ENCODE measurements around the gene GGT7. TPM values are rescaled to one million over a fixed set of nuclear protein-coding genes. Genes with fewer than 3 reads are reported as not detected.

GGT7 gene
- total RNA-seq, 1 donor from 2014 or later, result 17.3 TPM

DNA sequence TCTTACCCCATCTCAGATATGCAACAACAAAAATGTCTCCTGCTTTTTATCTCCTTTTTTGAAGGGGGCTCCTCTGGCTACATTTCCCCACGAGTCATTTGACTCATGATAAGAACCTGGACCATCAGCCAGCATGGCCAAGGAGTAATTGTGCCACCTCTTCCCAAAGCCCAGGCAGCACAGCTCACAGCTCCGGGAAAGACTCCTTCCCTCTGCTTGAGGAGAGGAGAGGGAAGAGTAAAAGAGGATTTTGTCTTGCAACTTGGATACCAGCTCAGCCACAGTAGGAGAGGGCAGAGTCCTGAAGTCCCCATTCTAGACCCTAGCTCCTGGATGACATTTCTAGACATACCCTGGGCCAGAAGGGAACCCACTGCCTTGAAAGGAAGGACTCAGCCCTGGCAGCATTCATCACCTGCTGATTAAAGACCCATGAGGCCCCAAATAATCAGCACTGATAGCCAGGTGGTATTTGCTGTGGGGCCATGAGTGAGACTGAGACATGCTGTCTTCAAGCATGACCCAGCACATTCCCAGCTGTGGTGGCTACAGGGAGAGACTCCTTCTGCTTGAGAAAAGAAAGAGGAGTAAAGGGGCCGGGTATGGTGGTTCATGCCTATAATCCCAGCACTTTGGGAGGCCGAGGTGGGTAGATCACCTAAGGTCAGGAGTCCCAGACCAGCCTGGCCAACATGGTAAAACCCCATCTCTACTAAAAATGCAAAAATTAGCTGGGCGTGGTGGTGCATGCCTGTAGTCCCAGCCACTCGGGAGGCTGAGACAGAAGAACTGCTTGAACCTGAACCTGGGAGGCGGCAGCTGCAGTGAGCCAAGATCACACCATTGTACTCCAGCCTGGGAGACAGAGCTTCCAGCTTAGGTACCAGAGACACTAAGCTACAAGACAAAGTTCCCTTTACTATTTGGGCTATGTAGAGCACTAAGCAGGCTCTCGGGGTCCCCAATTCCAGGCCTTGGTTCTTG, 75.4 kb downstream of the GGT7 start:
- no peak overlapping the region for H3K9ac ChIP-seq (ENCODE audit: low read length)
- Mint-ChIP-seq H3K9me3 (ENCODE audit: unreplicated experiment) (peaks cover 2% of the 10 kb centered on the region), H3K4me3 (ENCODE audit: unreplicated experiment) (no peak overlapping the region), H3K27me3 (ENCODE audit: low read depth, unreplicated experiment) (no peaks in the 10 kb centered on the region), H3K27ac (ENCODE audit: unreplicated experiment) (no peak overlapping the region), H3K4me1 (ENCODE audit: low read depth, unreplicated experiment) (peaks cover 20% of the 10 kb centered on the region), H3K36me3 (ENCODE audit: low read depth, unreplicated experiment) (peaks cover 10% of the 10 kb centered on the region)
- no peak overlapping the region for H3K4me3 ChIP-seq (ENCODE audit: insufficient read depth, low read depth, low read length)
- H3K27ac ChIP-seq (ENCODE audit: low read depth, low read length), result no peak overlapping the region
- H3K9me3 ChIP-seq (ENCODE audit: insufficient read depth, low read depth, low read length), result no peaks in the 10 kb centered on the region
- TF ChIP-seq, protein P1, sequence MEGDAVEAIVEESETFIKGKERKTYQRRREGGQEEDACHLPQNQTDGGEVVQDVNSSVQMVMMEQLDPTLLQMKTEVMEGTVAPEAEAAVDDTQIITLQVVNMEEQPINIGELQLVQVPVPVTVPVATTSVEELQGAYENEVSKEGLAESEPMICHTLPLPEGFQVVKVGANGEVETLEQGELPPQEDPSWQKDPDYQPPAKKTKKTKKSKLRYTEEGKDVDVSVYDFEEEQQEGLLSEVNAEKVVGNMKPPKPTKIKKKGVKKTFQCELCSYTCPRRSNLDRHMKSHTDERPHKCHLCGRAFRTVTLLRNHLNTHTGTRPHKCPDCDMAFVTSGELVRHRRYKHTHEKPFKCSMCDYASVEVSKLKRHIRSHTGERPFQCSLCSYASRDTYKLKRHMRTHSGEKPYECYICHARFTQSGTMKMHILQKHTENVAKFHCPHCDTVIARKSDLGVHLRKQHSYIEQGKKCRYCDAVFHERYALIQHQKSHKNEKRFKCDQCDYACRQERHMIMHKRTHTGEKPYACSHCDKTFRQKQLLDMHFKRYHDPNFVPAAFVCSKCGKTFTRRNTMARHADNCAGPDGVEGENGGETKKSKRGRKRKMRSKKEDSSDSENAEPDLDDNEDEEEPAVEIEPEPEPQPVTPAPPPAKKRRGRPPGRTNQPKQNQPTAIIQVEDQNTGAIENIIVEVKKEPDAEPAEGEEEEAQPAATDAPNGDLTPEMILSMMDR (IDR thresholded peaks at IDR 0.05; ENCODE audit: insufficient read depth, low read depth, low read length), result no peak
- no peak for TF ChIP-seq EZH2 (IDR thresholded peaks at IDR 0.05; ENCODE audit: insufficient read depth, low read length)
- H3K4me1 ChIP-seq (ENCODE audit: insufficient read depth, low read length), result no peaks in the 10 kb centered on the region
- no peaks in the 10 kb centered on the region for H3K27me3 ChIP-seq (ENCODE audit: insufficient read depth, low read length)
- DNase-seq (ENCODE audit: low read depth), result no peak
- no peak overlapping the region for H2AFZ ChIP-seq (ENCODE audit: low read depth, low read length)
- H3K36me3 ChIP-seq (ENCODE audit: insufficient read depth, low read length), result no peaks in the 10 kb centered on the region
- no peak overlapping the region for H3K4me2 ChIP-seq (ENCODE audit: low read length)
- no peak for FAIRE-seq
- H4K20me1 ChIP-seq (ENCODE audit: insufficient read depth, low read length), result peaks cover 93% of the 10 kb centered on the region
- peaks cover 93% of the 10 kb centered on the region for H3K79me2 ChIP-seq (ENCODE audit: insufficient read depth, low read length)

Other genes with a start within 250 kb of the GGT7 start
- gene PIGU, start 195.8 kb downstream of the GGT7 start, total RNA-seq, result 16.7 and 17.4 TPM in 2 replicates
- 19.6 and 22.7 TPM in 2 replicates for gene TP53INP2, start 168.5 kb downstream of the GGT7 start, total RNA-seq
- 21.1 and 21.2 TPM in 2 replicates for gene NCOA6, start 47.2 kb downstream of the GGT7 start, total RNA-seq
- 16.9 and 18.7 TPM in 2 replicates for gene ACSS2, start 3.8 kb upstream of the GGT7 start, total RNA-seq
- gene GSS, start 83.0 kb upstream of the GGT7 start, total RNA-seq, result 44.6 and 46.4 TPM in 2 replicates
- 0.05 and 0.11 TPM in 2 replicates for gene MYH7B, start 83.0 kb upstream of the GGT7 start, total RNA-seq
- 92.0 and 92.6 TPM in 2 replicates for gene TRPC4AP, start 220.0 kb upstream of the GGT7 start, total RNA-seq